HepG2 (cell line): ENCODE data around the gene SLC39A1. TPM values are rescaled to one million over a fixed set of nuclear protein-coding genes. Genes with fewer than 3 reads are reported as not detected.

Experiments used
- E2F1 ChIP-seq: sonication (generic); formaldehyde crosslinking; IDR thresholded peaks from 2 replicates; pipeline ENCODE4 v1.5.0; 2020; ENCODE audit warnings: missing genetic modification reagents
- EZH2 ChIP-seq: conservative IDR thresholded peaks from 2 replicates; pipeline ENCODE4 v1.6.1; 2012; ENCODE audit warnings: mild to moderate bottlenecking, low read depth, low read length, moderate library complexity
- FIP1L1 ChIP-seq: fragments of 200-400 bp; formaldehyde crosslinking; IDR thresholded peaks from 2 replicates; pipeline ENCODE4 v1.6.1; 2018; ENCODE audit warnings: low read depth, mild to moderate bottlenecking, low read length, moderate library complexity, borderline replicate concordance; ENCODE audit not compliant: insufficient read depth
- HDAC6 ChIP-seq: fragments of 200-600 bp; sonication (generic); IDR thresholded peaks from 2 replicates; pipeline ENCODE4 v1.7.0; 2017; ENCODE audit warnings: mild to moderate bottlenecking, antibody characterized with exemption, low read length, low read depth
- JDP2 ChIP-seq: sonication (generic); formaldehyde crosslinking; IDR thresholded peaks from 2 replicates; pipeline ENCODE4 v1.8.1; 2022; ENCODE audit warnings: missing genetic modification reagents, borderline replicate concordance
- KAT2B ChIP-seq: fragments of 150-350 bp; IDR thresholded peaks from 2 replicates; pipeline ENCODE4 v1.6.1; 2014; ENCODE audit warnings: low read depth, low read length, borderline replicate concordance
- MTA1 ChIP-seq: sonication (generic); formaldehyde crosslinking; IDR thresholded peaks from 2 replicates; pipeline ENCODE4 v1.4.0; 2020; ENCODE audit warnings: missing genetic modification reagents, mild to moderate bottlenecking, borderline replicate concordance
- PHF8 ChIP-seq: sonication (generic); formaldehyde crosslinking; IDR thresholded peaks from 2 replicates; pipeline ENCODE4 v1.5.0; 2020; ENCODE audit warnings: missing genetic modification reagents
- SIX4 ChIP-seq: sonication (generic); formaldehyde crosslinking; IDR thresholded peaks from 2 replicates; pipeline ENCODE4 v1.4.0; 2020; ENCODE audit warnings: missing genetic modification reagents
- SRSF9 ChIP-seq: fragments of 200-400 bp; formaldehyde crosslinking; IDR thresholded peaks from 2 replicates; pipeline ENCODE4 v1.6.1; 2018; ENCODE audit warnings: borderline replicate concordance, mild to moderate bottlenecking, low read depth, low read length; ENCODE audit not compliant: insufficient read depth, poor library complexity, severe bottlenecking
- U2AF1 ChIP-seq: fragments of 200-400 bp; formaldehyde crosslinking; optimal IDR thresholded peaks from 2 replicates; pipeline ENCODE3; 2017; ENCODE audit warnings: mild to moderate bottlenecking, low read depth, low read length
- ZNF264 ChIP-seq: sonication (generic); formaldehyde crosslinking; IDR thresholded peaks from 2 replicates; pipeline ENCODE4 v1.4.0; 2020; ENCODE audit warnings: missing genetic modification reagents
- ZNF766 ChIP-seq: sonication (generic); formaldehyde crosslinking; IDR thresholded peaks from 2 replicates; pipeline ENCODE4 v1.5.0; 2020; ENCODE audit warnings: missing genetic modification reagents, borderline replicate concordance
- ZNF883 ChIP-seq: sonication (generic); formaldehyde crosslinking; IDR thresholded peaks from 2 replicates; pipeline ENCODE4 v1.5.1; 2020; ENCODE audit warnings: mild to moderate bottlenecking, missing genetic modification reagents; ENCODE audit errors: not compliant biosample characterization
- polyA plus RNA-seq, 8 experiments: library from polyadenylated mRNA; depleted of rRNA in 3 of 8; stranded (reverse) in 7 of 8; unstranded in 1 of 8; fragments of >200 nt; fragmentation: Illumina TruSeq in 4 of 8; extraction: Trizol in 4 of 8; gene quantifications; 2 replicates each; pipeline versions ENCODE4 v1.2.1 to v1.2.3, GENCODE V29; 2011 to 2016; ENCODE audit warnings: low read depth in 4 of 8, missing spikeins in 1 of 8, mixed read lengths in 1 of 8; ENCODE audit not compliant: insufficient read depth in 1 of 8
- total RNA-seq, 5 experiments: library from RNA; depleted of rRNA; stranded (reverse); fragments of >200 nt; fragmentation: Illumina TruSeq; extraction: Trizol; gene quantifications; 2 replicates each; pipeline ENCODE4 v1.2.3, GENCODE V29; 2016; ENCODE audit warnings: low read depth in 1 of 5
- TF ChIP-seq, protein P1 (sequence below), 2 experiments: fragments of 450-650 bp in 1 of 2; sonication (generic) in 1 of 2; formaldehyde crosslinking in 1 of 2; IDR thresholded peaks; 2 replicates each; pipeline versions ENCODE4 v1.6.1 to v1.8.0; 2016 to 2022; ENCODE audit warnings: antibody characterized with exemption in 1 of 2, mild to moderate bottlenecking in 1 of 2, missing genetic modification reagents in 1 of 2
- TF ChIP-seq, protein P2 (sequence below): sonication (generic); formaldehyde crosslinking; IDR thresholded peaks from 2 replicates; pipeline ENCODE4 v1.4.0; 2020; ENCODE audit warnings: missing genetic modification reagents

SLC39A1 gene
- total and polyA plus RNA-seq, 2 of the 13 experiments (the other 11 are each of a cell fraction or from before 2014, with no cell fraction given), result 71.2 to 78.4 TPM

DNA sequence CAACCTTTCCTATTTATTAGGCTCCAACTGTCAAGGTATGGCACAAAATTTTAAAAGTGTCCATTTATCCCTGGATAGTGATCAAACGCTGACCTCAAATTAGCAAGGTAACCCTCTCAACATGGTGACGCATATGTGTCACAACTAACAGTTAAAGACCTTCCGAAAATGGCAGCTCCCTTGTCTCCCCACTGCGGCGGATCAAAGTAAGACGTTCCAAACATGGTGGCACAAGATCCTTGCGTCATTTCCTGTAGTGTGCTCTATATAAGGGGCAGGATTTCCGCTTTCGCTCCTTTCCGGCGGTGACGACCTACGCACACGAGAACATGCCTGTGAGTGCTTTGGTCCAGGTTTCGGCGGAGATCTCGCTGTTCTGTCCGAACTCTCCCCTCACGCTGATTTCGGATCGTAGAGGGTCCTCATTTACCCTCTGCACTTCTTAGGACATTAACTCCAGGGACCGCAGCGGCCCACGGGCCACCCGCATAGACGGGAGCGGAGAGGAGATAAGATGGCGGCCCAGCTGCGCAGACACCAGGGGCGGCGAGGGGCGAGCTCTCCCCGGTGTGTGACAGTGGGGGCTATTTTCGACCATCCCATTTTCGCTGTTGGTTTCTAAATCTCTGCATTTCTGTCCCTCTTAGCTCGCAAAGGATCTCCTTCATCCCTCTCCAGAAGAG is 27.3 kb upstream of the SLC39A1 start, which contains the start of gene RPS27 (continued):
- TF ChIP-seq, protein P1, sequence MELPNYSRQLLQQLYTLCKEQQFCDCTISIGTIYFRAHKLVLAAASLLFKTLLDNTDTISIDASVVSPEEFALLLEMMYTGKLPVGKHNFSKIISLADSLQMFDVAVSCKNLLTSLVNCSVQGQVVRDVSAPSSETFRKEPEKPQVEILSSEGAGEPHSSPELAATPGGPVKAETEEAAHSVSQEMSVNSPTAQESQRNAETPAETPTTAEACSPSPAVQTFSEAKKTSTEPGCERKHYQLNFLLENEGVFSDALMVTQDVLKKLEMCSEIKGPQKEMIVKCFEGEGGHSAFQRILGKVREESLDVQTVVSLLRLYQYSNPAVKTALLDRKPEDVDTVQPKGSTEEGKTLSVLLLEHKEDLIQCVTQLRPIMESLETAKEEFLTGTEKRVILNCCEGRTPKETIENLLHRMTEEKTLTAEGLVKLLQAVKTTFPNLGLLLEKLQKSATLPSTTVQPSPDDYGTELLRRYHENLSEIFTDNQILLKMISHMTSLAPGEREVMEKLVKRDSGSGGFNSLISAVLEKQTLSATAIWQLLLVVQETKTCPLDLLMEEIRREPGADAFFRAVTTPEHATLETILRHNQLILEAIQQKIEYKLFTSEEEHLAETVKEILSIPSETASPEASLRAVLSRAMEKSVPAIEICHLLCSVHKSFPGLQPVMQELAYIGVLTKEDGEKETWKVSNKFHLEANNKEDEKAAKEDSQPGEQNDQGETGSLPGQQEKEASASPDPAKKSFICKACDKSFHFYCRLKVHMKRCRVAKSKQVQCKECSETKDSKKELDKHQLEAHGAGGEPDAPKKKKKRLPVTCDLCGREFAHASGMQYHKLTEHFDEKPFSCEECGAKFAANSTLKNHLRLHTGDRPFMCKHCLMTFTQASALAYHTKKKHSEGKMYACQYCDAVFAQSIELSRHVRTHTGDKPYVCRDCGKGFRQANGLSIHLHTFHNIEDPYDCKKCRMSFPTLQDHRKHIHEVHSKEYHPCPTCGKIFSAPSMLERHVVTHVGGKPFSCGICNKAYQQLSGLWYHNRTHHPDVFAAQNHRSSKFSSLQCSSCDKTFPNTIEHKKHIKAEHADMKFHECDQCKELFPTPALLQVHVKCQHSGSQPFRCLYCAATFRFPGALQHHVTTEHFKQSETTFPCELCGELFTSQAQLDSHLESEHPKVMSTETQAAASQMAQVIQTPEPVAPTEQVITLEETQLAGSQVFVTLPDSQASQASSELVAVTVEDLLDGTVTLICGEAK (IDR thresholded peaks at IDR 0.05), result peak; percentile 39; the same call in 1 of the 2 replicates
- TF ChIP-seq, protein P1 (CRISPR knock-in tag; IDR thresholded peaks at IDR 0.05), result no peak
- 0 out of 2 replicates have a peak, but pooled peaks have one; percentile 53 for TF ChIP-seq HDAC6
- TF ChIP-seq ZNF883 (CRISPR knock-in tag), result peak; percentile 68
- TF ChIP-seq SIX4 (CRISPR knock-in tag), result peak; percentile 35; the same call in 1 of the 2 replicates
- TF ChIP-seq U2AF1, result peak; percentile 58
- TF ChIP-seq KAT2B, result no peak
- TF ChIP-seq EZH2, result no peak
- TF ChIP-seq, protein P2, sequence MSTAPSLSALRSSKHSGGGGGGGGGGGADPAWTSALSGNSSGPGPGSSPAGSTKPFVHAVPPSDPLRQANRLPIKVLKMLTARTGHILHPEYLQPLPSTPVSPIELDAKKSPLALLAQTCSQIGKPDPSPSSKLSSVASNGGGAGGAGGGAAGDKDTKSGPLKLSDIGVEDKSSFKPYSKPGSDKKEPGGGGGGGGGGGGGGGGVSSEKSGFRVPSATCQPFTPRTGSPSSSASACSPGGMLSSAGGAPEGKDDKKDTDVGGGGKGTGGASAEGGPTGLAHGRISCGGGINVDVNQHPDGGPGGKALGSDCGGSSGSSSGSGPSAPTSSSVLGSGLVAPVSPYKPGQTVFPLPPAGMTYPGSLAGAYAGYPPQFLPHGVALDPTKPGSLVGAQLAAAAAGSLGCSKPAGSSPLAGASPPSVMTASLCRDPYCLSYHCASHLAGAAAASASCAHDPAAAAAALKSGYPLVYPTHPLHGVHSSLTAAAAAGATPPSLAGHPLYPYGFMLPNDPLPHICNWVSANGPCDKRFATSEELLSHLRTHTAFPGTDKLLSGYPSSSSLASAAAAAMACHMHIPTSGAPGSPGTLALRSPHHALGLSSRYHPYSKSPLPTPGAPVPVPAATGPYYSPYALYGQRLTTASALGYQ, result 0 out of 2 replicates have a peak, but pooled peaks have one; percentile 55
- TF ChIP-seq ZNF766 (CRISPR knock-in tag), result peak; percentile 87; the same call in 1 of the 2 replicates
- TF ChIP-seq SRSF9, result no peak
- TF ChIP-seq JDP2 (CRISPR knock-in tag), result no peak
- TF ChIP-seq FIP1L1, result peak; percentile 71; the same call in 1 of the 2 replicates
- TF ChIP-seq ZNF264, result 0 out of 2 replicates have a peak, but pooled peaks have one; percentile 55
- TF ChIP-seq PHF8, result peak; percentile 94
- TF ChIP-seq E2F1 (CRISPR knock-in tag), result no peak
- no peak for TF ChIP-seq MTA1 (CRISPR knock-in tag)
